HL-60/S4 (cell line): ENCODE results near the gene VTI1A.

ENCODE experiments used
- in situ Hi-C: fragments of 300-500 bp; cut with MboI; formaldehyde crosslinking; loops from 2 replicates; pipeline ENCODE4 v1.14.3; 2022; ENCODE audit warnings: low sequenced_read_pairs

VTI1A gene

GRCh38 chr10:112774210-112774609 lies 327.2 kb downstream of the VTI1A start:
- in situ Hi-C loops: no loop called here

GRCh38 chr10:112774798-112775197 lies 327.8 kb downstream of the VTI1A start:
- in situ Hi-C loops: no loop called here

- in situ Hi-C loops: no loop called here
Measured at GRCh38 chr10:112775381-112775780, 328.4 kb downstream of the VTI1A start.

GRCh38 chr10:112775892-112776674 lies 329.1 kb downstream of the VTI1A start:
- in situ Hi-C loops: no loop called here

GRCh38 chr10:112778579-112778978 lies 331.6 kb downstream of the VTI1A start:
- in situ Hi-C loops: no loop called here

- in situ Hi-C loops: no loop called here
Measured at GRCh38 chr10:112779025-112779770, 332.2 kb downstream of the VTI1A start.

- in situ Hi-C loops: no loop called here
Measured at GRCh38 chr10:112782200-112782907, 335.3 kb downstream of the VTI1A start.

GRCh38 chr10:112783351-112784021 lies 336.5 kb downstream of the VTI1A start:
- in situ Hi-C loops: no loop called here

- in situ Hi-C loops: no loop called here
Measured at GRCh38 chr10:112784022-112784461, 337.0 kb downstream of the VTI1A start.

GRCh38 chr10:112785089-112785488 lies 338.1 kb downstream of the VTI1A start:
- in situ Hi-C loops: no loop called here

GRCh38 chr10:112789248-112789647 lies 342.2 kb downstream of the VTI1A start:
- in situ Hi-C loops: no loop called here

GRCh38 chr10:112790030-112790429 lies 343.0 kb downstream of the VTI1A start:
- in situ Hi-C loops: no loop called here

- in situ Hi-C loops: no loop called here
Measured at GRCh38 chr10:112790921-112791320, 343.9 kb downstream of the VTI1A start.

GRCh38 chr10:112791447-112791846 lies 344.4 kb downstream of the VTI1A start:
- in situ Hi-C loops: no loop called here

GRCh38 chr10:112792487-112793201 lies 345.6 kb downstream of the VTI1A start:
- in situ Hi-C loops: no loop called here

- in situ Hi-C loops: no loop called here
Measured at GRCh38 chr10:112793202-112793921, 346.3 kb downstream of the VTI1A start.

GRCh38 chr10:112794201-112794600 lies 347.2 kb downstream of the VTI1A start:
- in situ Hi-C loops: no loop called here

- in situ Hi-C loops: no loop called here
Measured at GRCh38 chr10:112795067-112795466, 348.1 kb downstream of the VTI1A start.

GRCh38 chr10:112797197-112797596 lies 350.2 kb downstream of the VTI1A start:
- in situ Hi-C loops: no loop called here

GRCh38 chr10:112797855-112798254 lies 350.8 kb downstream of the VTI1A start:
- in situ Hi-C loops: no loop called here
